ENCODE measurements around the gene NOX4.

The NOX4 gene

DNA sequence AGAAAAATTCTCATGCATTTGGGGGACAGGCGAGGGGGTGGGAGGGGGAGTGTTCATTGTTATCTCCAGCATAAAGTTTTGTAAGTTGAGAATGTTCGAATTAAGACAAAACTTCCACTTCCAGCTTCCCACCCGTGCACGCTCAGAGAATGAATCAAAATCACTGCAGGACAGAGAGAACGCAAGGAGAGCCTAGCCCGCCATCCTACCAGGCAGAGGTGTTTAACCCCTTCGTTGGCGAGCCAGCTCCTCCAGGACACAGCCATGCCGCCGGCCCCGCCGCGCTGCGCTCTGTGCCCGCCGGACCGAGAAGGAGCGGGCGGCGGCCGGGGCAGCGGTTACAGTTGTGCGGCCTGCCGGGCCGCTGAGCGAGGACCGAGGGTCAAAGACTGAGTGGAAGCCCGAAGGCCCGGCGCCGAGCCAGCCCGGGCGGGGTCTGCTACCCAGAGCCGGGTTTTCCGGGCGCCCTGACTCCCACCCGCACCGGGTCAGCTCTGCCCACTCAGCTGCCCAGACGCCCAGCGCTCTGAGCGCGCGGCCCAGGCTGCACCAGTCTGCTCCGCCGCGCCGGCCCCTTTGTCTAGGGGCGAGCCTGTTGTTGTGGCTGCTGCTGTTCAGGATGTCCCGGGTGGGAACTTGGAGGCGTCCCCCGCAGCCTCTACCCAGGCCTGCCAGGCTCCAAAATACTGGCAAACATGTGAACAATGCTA lies at the start of gene NOX4:
Gene NOX4 (minus strand): TSS at position 395 of the 710 bp plus-strand sequence. CDS start 129 bp downstream, at position 266.
- Mint-ChIP-seq H3K36me3 (no peaks in the 10 kb centered on the region), H3K4me1 (ENCODE audit: low read depth) (peaks cover 1% of the 10 kb centered on the region), H3K9me3 (ENCODE audit: low read depth) (no peaks in the 10 kb centered on the region), H3K4me3 (no peak within 1 kb of the TSS), H3K27ac (no peak within 1 kb of the TSS), H3K27me3 (peaks cover 11% of the 10 kb centered on the region)

DNA sequence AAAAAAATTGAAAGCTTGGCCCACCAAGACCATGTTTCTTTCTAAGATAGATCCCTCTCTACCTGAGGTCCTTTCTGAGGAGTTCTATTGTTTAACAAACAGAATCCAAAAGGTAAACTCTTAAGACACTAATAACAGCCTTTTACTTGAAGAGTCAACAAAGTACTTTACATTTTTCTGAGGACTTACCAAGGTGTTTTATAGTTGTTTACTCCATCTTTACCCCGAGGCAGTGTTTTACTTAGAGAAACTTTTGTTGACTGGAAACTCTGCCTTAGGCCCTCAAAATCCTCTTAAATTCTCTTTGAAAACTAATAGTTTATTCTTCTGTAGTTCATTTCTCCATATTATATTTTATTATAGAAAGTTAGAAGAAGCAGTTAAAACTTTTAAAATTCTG lies 49.7 kb upstream of the NOX4 start:
- Mint-ChIP-seq H3K36me3 (no peaks in the 10 kb centered on the region), H3K27me3 (no peaks in the 10 kb centered on the region), H3K4me1 (ENCODE audit: low read depth) (no peaks in the 10 kb centered on the region), H3K27ac (no peak overlapping the region), H3K4me3 (no peak overlapping the region), H3K9me3 (ENCODE audit: low read depth) (peaks cover 7% of the 10 kb centered on the region)

DNA sequence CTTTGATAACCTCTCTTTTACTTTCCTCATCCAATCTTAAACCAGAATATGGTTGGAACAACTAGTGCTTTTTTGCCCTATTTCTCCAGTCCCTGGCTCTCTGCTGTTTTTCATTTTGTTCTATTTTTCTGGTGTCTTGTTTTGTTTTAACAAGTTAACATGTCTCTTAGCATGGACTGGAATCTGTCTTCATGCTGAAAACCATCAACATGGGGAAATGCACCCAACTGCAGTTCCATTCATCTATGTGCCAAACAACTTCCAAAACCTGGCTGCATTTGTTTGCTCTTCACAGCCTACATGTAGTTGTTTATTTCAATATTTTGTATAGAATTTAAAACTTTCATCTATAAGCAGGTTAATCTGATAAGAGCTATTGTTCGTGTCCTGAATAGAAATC lies 46.8 kb upstream of the NOX4 start:
- Mint-ChIP-seq H3K27me3 (no peaks in the 10 kb centered on the region), H3K4me1 (ENCODE audit: low read depth) (no peaks in the 10 kb centered on the region), H3K9me3 (ENCODE audit: low read depth) (peaks cover 7% of the 10 kb centered on the region), H3K36me3 (no peaks in the 10 kb centered on the region), H3K27ac (no peak overlapping the region), H3K4me3 (no peak overlapping the region)

DNA sequence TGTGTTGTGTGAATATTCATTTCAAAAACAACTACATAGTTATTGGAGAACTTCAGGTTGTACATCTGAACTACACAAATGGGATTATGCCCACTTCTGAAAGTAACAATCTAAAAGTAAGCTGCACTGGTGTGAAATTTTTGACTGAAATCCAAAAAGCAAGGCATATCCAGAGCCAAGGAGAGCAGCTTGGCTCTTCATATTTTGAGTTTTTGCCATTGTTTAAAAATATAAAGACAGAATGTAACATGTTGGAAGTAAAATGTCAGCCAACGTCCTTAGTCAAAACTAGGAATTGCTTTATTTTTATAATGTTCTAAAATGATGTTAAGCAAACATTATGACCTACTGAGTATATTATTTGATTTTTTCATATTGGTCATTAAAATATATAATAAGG lies 45.8 kb upstream of the NOX4 start:
- Mint-ChIP-seq H3K27me3 (no peaks in the 10 kb centered on the region), H3K36me3 (no peaks in the 10 kb centered on the region), H3K4me3 (no peak overlapping the region), H3K4me1 (ENCODE audit: low read depth) (no peaks in the 10 kb centered on the region), H3K9me3 (ENCODE audit: low read depth) (peaks cover 7% of the 10 kb centered on the region), H3K27ac (no peak overlapping the region)

DNA sequence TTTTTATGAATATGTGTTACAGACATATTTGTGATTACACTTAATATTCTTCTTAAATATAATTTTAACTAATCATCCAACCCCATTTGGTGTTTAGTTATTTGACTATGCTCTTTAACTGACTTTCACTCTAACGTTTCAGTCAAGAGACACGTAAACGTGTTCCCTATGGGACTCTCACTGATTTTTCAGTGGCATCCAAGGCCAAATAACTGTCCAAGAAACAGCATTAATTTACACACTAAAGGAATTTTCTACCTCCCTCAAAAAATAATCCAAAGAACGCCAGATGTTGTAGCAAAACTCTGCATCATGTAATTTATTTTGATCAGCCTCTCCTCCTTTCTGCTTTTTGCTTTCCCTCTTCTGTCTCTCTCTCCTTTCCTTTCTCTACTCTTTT lies 44.0 kb upstream of the NOX4 start:
- Mint-ChIP-seq H3K27me3 (no peaks in the 10 kb centered on the region), H3K4me3 (no peak overlapping the region), H3K4me1 (ENCODE audit: low read depth) (no peaks in the 10 kb centered on the region), H3K9me3 (ENCODE audit: low read depth) (peaks cover 7% of the 10 kb centered on the region), H3K36me3 (no peaks in the 10 kb centered on the region), H3K27ac (no peak overlapping the region)

DNA sequence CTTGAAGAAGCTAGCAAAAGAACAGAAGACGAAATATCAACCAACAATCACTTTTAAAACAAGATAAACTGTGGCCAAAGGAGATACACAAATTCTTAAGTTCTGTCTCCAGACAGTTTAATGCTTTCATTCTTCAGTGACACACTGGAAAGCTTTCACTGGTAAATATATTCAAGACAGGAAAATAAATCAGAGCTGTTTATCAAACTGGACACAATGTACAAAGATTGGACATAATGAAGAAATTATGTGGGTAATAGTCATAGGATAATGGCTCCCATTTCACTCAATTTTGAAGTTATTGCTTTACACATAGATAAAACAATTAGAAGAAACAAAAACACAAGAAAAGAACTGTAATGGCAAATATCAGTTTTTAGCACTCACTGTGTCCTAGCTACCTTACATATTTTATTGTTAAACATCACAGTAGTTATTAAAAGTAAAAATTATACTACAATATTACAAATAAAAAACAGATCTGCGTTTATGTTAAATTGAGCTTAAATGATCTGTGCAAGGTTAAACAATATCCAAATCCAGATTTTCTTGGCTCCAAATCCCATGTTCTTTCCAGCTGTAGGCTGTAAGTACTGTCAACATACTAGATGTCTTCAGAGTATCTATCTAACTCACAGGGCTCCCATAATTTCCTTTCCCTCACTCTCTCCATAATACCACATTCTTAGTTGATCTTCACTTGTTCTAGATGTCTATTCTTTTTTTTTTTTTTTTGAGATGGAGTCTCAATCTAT lies 38.6 kb upstream of the NOX4 start:
- Mint-ChIP-seq H3K9me3 (ENCODE audit: low read depth) (no peaks in the 10 kb centered on the region), H3K27me3 (no peaks in the 10 kb centered on the region), H3K4me1 (ENCODE audit: low read depth) (no peaks in the 10 kb centered on the region), H3K36me3 (no peaks in the 10 kb centered on the region), H3K27ac (no peak overlapping the region), H3K4me3 (no peak overlapping the region)

DNA sequence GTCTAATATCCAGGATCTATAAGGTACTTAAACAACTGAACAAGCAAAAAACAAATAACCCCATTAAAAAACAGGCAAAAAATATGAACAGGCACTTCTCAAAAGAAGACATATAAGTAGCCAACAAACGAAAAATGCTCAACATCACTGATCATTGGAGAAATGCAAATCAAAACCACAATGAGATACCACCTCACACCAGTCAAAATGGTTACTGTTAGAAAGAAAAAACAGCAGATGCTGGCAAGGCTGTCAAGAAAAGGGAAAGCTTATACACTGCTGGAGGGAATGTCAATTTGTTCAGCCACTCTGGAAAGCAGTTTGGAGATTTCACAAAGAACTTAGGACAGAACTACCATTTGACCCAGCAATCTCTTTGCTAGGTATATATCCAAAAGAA lies 30.6 kb upstream of the NOX4 start:
- H3K36me3 Mint-ChIP-seq, result no peaks in the 10 kb centered on the region
- H3K27ac Mint-ChIP-seq, result no peak overlapping the region
- H3K27me3 Mint-ChIP-seq, result no peaks in the 10 kb centered on the region
- H3K9me3 Mint-ChIP-seq (ENCODE audit: low read depth), result peaks cover 3% of the 10 kb centered on the region
- no peaks in the 10 kb centered on the region for H3K4me1 Mint-ChIP-seq (ENCODE audit: low read depth)
- H3K4me3 Mint-ChIP-seq, result no peak overlapping the region

DNA sequence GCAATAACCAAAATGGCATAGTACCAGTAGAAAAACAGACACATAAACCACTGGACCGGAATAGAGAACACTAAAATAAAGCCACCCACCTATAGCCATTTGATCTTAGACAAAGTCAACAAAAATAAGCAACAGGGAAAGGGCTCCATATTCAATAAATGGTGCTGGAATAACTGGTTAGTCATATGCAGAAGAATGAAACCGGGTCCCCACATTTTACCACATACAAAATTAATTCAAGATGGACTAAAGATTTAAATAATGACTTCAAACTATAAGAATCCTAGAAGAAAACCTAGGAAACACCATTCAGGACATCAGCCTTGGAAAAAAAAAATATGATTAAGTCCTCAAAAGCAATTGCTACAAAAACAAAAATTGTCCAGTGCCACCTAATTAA lies 30.1 kb upstream of the NOX4 start:
- H3K27ac Mint-ChIP-seq, result no peak overlapping the region
- no peaks in the 10 kb centered on the region for H3K27me3 Mint-ChIP-seq
- H3K9me3 Mint-ChIP-seq (ENCODE audit: low read depth), result peaks cover 3% of the 10 kb centered on the region
- H3K4me3 Mint-ChIP-seq, result no peak overlapping the region
- no peaks in the 10 kb centered on the region for H3K4me1 Mint-ChIP-seq (ENCODE audit: low read depth)
- H3K36me3 Mint-ChIP-seq, result no peaks in the 10 kb centered on the region

DNA sequence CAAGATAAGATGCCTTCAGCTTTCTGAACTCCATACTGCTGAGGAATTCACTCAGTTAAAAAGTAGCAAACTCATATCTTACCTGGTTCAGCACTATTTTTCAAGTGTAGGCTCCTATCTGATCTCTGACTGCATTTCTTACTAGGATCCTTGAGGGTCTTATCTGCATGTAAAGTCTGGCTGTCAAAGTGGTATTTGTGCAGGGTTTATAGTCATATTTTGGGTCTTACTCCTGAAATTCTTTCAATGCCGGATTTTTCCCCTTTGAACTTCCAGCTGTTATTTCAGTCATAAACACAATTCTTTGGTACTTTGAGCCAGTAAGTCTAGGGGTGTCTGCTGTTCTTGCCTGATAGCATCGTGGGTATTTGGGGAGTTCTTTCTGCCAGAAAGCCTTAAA lies 25.3 kb upstream of the NOX4 start:
- H3K4me3 Mint-ChIP-seq, result no peak overlapping the region
- no peaks in the 10 kb centered on the region for H3K4me1 Mint-ChIP-seq (ENCODE audit: low read depth)
- no peaks in the 10 kb centered on the region for H3K36me3 Mint-ChIP-seq
- no peaks in the 10 kb centered on the region for H3K27me3 Mint-ChIP-seq
- peaks cover 3% of the 10 kb centered on the region for H3K9me3 Mint-ChIP-seq (ENCODE audit: low read depth)
- no peak overlapping the region for H3K27ac Mint-ChIP-seq

DNA sequence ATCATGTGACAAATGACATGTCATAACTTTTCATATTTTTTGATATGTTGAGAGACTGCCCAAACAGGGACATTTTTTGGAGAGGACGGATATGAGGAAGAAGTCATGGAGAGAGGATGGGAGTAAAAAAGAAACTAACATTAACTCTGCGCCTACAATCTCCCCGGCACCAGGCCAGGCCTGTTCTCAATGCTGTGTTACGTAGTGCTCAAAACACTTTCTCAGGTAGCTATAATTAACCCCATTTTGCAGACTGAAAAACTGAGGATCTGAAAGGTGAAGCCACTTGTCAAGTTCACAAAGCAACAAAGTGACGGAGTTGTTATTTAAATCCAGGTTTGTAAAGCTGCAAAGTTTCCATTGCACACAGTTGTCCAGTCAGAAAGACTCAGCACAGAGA lies 17.4 kb upstream of the NOX4 start:
- no peaks in the 10 kb centered on the region for H3K4me1 Mint-ChIP-seq (ENCODE audit: low read depth)
- H3K27me3 Mint-ChIP-seq, result no peaks in the 10 kb centered on the region
- no peak overlapping the region for H3K4me3 Mint-ChIP-seq
- no peaks in the 10 kb centered on the region for H3K36me3 Mint-ChIP-seq
- H3K27ac Mint-ChIP-seq, result no peak overlapping the region
- H3K9me3 Mint-ChIP-seq (ENCODE audit: low read depth), result no peaks in the 10 kb centered on the region

DNA sequence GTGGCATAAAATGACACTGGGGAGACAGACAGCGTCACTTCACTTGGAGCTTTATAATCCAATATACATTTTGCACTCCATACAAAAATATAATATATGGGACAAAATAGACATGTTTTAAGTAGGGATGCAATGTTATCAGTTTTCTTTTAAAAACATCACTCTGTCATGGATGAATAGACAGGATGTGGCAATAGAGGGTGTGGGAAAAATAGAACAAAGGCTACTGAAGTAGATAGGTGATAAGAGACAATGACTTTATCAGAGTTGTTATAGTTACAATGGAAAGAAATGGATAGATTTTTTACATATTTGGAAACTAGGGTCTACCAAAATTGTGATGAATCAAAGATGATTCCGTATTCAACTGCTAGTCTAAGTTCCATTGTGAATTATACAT lies 13.1 kb upstream of the NOX4 start:
- no peak overlapping the region for H3K27ac Mint-ChIP-seq
- no peaks in the 10 kb centered on the region for H3K27me3 Mint-ChIP-seq
- no peaks in the 10 kb centered on the region for H3K36me3 Mint-ChIP-seq
- no peaks in the 10 kb centered on the region for H3K4me1 Mint-ChIP-seq (ENCODE audit: low read depth)
- no peak overlapping the region for H3K4me3 Mint-ChIP-seq
- H3K9me3 Mint-ChIP-seq (ENCODE audit: low read depth), result no peaks in the 10 kb centered on the region

DNA sequence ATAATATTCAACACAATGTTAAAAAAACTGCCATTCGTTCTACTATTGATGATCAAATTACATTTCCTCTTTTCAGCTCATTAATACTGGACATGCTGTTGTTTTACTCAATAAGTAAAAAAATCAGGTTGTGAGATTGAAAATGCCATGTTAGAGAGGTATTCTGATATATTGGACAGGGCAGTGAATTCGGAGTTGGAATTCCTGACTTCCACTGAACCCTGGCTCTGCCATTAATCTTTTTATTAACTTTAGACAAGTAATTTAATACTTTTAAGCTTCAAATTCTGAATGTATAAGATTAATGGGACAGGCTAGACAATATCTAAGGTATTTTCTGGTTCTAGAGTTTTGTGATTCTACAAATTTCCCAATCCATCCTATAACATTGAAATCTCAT lies 12.2 kb upstream of the NOX4 start:
- Mint-ChIP-seq H3K9me3 (ENCODE audit: low read depth) (no peaks in the 10 kb centered on the region), H3K27ac (no peak overlapping the region), H3K36me3 (no peaks in the 10 kb centered on the region), H3K4me3 (no peak overlapping the region), H3K4me1 (ENCODE audit: low read depth) (no peaks in the 10 kb centered on the region), H3K27me3 (no peaks in the 10 kb centered on the region)

DNA sequence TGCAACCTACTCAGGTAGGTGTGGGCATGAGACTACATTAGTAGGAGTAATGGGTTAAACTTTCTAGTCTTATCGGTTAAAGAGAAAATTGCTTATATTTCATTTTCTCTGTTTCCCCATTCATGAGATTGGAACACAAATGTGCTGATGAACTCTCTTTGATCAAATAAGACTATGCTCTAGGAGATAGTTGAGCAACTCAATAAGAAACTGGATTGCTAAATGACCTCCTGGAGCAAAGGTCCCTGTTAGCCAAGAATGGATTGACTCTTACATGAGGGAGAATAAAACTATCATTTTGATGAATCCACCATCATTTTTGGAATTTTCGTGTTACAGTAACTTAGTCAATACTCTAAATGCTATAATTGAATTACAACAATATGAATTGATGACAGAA lies 11.1 kb upstream of the NOX4 start:
- Mint-ChIP-seq H3K27me3 (no peaks in the 10 kb centered on the region), H3K9me3 (ENCODE audit: low read depth) (no peaks in the 10 kb centered on the region), H3K4me3 (no peak overlapping the region), H3K4me1 (ENCODE audit: low read depth) (no peaks in the 10 kb centered on the region), H3K36me3 (no peaks in the 10 kb centered on the region), H3K27ac (no peak overlapping the region)

DNA sequence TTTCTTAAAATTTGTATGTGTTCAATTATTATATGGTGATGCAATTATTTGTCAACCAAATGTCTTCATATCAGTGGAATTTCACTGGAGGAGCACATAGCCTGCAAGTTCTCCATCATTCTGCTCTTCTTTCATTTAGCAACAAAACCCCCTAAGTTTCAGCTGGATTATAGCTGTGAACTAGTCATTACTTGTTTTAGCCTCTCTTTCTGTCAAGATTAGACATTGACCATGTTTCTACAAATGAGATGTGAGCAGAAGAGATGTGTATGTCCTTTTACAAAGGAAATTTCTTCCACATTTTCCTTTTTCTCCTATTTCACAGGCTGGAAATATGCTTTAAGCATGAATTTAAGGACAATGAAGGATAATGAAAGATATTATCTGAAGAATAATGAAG lies 9.2 kb upstream of the NOX4 start:
- H3K27me3 Mint-ChIP-seq, result no peaks in the 10 kb centered on the region
- no peaks in the 10 kb centered on the region for H3K4me1 Mint-ChIP-seq (ENCODE audit: low read depth)

DNA sequence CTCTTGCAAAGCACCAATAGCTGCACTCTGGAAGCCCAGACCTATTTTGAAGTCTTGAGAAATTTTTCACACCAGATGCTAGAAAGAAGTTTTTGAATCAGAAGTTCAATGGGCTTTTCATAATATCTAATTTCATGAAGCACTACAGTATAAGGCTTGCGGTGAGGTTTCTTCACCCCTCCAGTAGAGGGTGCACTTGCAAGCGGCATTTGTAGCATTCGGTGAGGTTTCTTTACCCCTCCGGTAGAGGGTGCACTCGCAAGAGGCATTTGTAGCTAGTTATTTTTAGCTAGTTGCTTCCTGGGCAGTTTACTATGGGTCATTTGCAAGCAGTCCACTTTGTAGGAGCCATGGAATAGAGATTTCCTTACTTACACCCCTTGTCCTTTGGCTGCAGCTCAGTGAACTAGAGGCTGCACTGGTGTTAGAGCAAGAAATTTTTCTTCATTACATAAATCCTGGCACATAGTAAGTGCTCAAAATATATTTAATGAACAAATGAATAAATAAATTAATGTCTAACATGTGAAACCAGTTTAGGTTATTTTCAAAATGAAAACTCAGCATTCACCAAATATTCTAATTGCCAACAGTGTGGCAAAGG lies 7.8 kb upstream of the NOX4 start:
- Mint-ChIP-seq H3K9me3 (ENCODE audit: low read depth) (no peaks in the 10 kb centered on the region), H3K36me3 (no peaks in the 10 kb centered on the region), H3K4me1 (ENCODE audit: low read depth) (no peaks in the 10 kb centered on the region), H3K27ac (no peak overlapping the region), H3K4me3 (no peak overlapping the region), H3K27me3 (no peaks in the 10 kb centered on the region)

More for the DNA sequence above, 9.2 kb upstream of the NOX4 start:
- no peak overlapping the region for H3K4me3 Mint-ChIP-seq
- no peaks in the 10 kb centered on the region for H3K9me3 Mint-ChIP-seq (ENCODE audit: low read depth)
- no peaks in the 10 kb centered on the region for H3K36me3 Mint-ChIP-seq
- H3K27ac Mint-ChIP-seq, result no peak overlapping the region
